UCSD-AML1 (cell line): ENCODE data around the gene MCM7.
A peak's percentile ranks its signal among the peaks of the same experiment; 100 is the strongest.

Experiments
- DNase-seq: peaks from one replicate; lab custom pipeline; 2025; ENCODE audit not compliant: unreplicated experiment; lab: John Stamatoyannopoulos, UW

Gene MCM7

GRCh38 chr7:100075418-100075817, 25.8 kb downstream of the MCM7 start:
- no peak for DNase-seq

DNA sequence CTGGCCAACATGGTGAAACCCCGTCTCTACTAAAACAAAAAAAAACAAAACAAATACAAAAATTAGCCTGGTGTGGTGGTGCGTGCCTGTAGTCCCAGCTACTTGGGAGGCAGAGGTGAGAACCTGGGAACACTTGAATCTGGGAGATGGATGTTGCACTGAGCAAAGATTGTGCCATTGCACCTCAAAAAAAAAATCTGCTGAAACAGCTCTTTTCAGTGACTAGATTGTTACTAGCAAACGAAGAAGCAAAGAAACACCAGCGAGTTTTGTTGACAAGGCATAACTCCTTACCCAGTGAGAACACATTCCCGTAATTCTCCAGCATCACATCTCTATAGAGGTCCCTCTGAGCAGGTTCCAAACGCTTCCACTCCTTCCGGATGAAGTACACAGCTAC, 26.4 kb downstream of the MCM7 start:
- no peak for DNase-seq

DNA sequence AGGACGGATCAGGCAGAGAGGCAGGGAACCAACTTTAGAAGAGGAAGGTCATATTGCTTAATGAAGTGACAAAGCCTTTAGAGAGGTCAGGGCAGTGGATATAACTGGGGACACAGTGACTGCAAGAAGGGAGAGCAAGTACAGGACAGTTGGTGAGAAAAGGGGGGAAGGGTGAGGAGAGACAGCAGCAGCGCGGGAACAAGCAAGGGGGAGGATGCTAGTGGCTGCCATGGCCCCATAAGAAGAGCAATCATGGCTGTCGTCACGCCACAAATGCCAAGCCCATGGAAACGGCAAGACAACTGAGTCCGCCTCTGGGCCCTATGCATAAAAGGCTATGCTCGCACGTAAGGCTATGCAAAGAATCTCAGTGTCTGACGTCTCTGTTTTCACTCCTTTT, 28.7 kb downstream of the MCM7 start:
- DNase-seq = no peak

DNA sequence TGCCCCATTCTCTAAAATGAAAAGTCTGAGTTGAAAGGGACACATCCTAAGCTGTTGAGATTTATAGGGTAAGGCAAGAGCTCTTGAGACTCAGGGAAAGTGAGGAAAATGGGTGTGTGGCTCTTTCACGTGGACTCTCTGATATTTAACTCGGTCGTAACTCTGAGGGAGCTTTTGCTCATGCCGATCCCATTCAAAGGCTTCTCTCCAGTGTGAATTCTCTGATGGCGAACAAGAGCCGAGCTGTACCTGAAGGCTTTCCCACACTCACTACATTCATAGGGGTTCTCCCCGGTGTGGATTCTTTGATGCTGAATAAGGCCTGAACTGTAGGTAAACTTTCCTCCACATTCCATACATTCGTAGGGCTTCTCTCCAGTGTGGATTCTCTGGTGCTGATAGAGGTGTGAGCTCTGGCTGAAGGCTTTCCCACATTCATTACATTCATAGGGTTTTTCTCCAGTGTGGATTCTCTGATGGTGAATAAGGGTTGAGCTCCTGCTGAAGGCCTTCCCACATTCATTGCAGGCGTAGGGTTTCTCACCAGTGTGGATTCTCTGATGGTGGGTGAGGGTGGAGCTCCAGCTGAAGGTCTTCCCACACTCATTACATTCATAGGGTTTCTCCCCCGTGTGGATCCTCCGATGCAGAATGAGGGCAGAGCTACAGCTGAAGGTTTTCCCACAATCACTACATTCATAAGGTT, 30.0 kb downstream of the MCM7 start:
- no peak for DNase-seq

- DNase-seq = no peak
Observed at GRCh38 chr7:100069991-100070390, 31.2 kb downstream of the MCM7 start.

DNA sequence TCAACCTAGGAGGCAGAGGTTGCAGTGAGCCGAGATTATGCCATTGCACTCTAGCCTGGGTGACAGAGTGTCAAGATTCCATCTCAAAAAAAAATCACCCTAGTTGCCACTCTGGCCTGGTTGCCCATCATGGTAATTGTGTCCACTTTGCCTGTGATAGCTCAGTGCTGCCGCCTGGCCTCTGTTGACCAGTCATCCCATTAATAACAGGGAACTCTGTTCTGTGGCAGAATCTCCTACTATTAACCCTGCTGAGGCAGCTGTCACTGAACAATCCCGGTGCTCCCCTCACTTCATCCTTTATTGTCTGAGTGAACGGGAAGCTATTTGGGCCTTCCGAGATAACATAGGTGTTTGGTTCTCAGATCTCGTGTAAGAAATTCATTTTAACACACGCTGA, 34.2 kb downstream of the MCM7 start:
- no peak for DNase-seq

DNA sequence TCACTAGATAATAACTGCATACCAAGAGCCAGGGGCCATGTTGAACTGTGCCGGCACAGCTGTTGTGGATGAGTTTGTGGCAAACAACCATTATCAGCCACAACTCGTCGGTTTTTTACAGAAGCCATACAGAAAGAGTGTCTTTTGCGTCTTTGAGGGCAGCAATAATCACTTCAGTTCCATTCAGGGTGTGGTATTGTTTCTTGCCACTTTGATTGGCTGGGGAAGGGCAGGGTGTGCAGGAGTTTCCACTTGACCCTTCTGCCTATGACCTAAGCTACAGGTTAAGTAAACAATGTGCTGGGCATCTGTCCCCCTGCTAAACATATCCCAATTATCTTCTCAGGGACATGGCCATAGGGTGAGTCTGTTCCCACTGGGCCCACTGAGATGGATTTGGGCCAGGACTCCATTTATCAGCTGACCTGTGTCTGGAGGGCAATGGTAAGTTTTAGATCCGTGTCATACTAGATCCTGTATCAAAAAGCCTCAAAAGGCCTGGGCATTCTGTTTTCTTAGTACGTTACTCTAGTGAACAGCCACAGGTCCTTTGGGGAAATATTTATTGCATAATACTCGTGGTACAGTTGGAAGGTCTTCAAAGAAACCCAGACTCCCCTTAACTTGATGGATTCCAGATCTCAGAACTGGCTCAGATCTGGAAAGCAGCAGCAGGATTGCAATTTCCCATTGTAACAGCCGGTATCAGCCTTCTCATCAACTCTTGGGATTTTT, 35.6 kb downstream of the MCM7 start:
- no peak for DNase-seq

DNA sequence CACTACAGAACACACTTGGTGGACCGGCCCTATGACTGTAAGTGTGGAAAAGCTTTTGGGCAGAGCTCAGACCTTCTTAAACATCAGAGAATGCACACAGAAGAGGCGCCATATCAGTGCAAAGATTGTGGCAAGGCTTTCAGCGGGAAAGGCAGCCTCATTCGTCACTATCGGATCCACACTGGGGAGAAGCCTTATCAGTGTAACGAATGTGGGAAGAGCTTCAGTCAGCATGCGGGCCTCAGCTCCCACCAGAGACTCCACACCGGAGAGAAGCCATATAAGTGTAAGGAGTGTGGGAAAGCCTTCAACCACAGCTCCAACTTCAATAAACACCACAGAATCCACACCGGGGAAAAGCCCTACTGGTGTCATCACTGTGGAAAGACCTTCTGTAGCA, 37.0 kb downstream of the MCM7 start:
- no peak for DNase-seq

- DNase-seq = no peak
Observed at GRCh38 chr7:100063376-100063775, 37.8 kb downstream of the MCM7 start.

DNA sequence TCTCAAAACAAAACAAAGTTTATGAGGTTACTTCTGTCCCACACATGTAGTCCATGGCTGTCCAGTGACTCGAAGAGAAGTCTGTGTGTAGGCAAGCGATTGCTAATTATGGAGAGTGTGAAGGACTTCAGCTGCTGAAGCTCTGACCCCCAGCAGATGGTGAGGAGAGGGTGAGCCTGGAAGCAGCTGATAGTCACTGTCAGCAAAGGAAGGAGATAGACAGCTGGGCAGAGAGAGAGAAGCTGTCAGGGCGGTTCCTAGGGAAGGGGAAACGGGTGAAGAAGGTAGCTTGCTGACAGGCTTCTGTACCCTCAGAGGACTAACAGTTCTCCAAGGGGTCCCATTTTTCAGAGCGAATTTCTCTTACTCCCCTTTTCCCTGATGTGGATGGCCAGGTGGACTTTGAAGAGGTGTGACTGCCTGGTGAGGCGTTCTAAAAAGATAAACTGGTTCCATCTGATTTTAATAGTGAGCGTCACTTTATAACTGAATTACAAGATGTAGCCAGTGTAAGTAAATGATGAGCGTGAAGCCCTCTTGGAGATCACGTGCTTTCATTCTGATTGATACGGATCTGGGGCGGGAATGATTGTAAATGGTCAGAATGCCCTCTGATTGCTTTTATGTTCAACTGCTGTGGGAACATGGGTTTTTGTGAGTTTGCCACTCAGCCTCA, 39.5 kb downstream of the MCM7 start:
- DNase-seq = no peak

DNA sequence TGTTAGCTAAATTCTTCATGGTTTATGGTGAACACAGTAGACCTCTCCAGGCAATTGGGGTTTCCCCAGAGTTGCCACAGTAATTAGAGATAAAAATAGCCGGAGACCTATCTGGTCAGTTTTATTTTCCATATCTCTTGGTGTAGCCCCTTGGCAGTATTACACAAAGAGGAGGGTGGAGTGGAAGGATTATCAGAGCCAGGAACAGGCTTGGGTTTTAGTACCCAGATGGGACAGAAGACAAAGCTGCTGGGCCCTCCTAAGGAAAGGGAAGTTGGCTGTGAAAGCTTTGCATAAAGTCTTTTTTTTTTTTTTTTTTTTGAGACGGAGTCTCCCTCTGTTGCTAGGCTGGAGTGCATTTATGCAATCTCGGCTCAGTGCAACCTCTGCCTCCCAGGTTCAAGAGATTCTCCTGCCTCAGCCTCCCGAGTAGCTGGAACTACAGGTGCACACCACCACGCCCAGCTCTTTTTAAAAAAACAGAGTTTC, 41.9 kb downstream of the MCM7 start:
- DNase-seq = no peak

GRCh38 chr7:100057006-100057405, 44.2 kb downstream of the MCM7 start:
- DNase-seq = no peak

DNA sequence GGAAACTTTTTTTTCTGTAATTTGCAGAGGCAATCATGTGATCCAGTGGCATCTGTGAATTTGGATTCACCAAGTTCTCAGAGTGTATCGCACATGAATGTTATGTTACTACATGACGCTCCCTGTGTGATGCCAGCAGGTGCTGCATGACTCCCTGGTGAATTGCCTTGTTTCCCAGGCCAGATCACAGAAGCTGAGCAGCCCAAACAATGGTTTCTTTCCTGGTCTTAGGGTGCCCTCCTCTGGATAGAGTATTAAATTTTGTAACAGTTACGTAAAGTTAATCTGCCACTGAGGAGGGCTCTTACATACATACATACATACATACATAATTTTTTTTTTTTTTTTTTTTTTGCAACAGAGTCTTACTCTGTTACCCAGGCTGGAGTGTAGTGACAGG, 48.0 kb downstream of the MCM7 start:
- peak; percentile 8 for DNase-seq

DNA sequence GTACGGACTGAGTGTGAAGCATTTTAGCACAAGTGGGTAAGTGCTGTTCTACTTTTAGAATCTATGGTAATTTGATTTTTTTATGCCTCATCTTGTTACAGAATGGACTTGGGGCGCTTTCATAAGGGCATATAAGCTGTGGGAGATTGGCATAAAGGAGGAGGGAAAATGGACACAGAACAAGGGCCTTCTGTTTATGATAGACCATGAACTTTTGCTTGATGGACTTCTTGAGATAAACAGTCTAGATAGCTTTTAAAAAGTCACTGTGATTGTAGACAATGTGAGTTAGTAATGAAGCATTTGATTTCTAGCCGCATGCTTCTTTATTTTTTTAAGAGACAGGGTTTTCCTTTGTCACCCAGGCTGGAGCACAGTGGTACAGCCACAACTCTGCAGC, 49.6 kb downstream of the MCM7 start:
- DNase-seq = no peak

GRCh38 chr7:100049441-100050291, 51.5 kb downstream of the MCM7 start, which contains the start of gene ZSCAN21:
ZSCAN21 (plus strand) TSS chr7:100049774; CDS start chr7:100057007, 7,233 bp downstream.
- DNase-seq = peak; percentile 62

DNA sequence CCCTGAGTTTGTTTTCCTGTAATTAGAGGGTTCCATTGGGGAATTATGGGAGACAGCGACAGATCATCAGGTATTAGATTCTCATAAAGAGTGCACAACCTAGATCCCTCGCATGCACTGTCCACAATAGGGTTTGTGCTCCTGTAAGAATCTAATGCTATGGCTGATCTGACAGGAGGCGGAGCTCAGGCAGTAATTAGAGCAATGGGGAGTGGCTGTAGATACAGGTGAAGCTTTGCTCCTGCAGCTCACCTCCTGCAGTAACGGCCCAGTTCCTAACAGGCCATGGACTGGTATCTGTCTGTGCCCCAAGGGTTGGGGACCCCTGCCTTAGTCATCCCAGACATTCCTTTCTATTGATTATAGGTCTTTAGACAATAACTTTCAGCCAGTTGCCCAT, 52.5 kb downstream of the MCM7 start:
- DNase-seq = no peak

DNA sequence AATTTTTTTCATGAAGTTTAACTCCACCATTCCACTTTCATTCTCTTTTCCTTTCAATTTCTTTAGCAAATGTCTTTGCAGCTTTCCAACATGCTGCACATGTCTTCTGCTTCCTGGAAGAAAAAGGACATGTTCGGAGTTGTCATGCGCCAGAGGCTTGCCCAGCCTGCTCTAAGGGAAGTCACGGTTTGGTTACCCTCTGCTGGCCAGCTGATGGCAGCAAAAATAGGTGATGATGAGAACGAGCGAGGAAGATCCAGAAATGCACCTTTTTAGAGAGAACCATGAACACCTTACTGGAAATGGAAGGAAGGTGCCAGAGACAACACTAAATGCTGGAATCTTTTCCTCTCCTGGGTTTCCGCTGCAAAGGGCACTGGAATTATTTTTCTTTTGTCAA, 56.5 kb downstream of the MCM7 start:
- DNase-seq = no peak
